NCI-H1436 (cell line): ENCODE data around the gene SAP30BP.

Experiments
- DNase-seq: peaks from one replicate; lab custom pipeline; 2025; lab: John Stamatoyannopoulos, UW

Gene SAP30BP

GRCh38 chr17:75719732-75720131 is 52.6 kb downstream of the SAP30BP start:
- no peak for DNase-seq

GRCh38 chr17:75720656-75721462 is 53.7 kb downstream of the SAP30BP start, which contains the start of gene ITGB4:
ITGB4 (plus strand) TSS chr17:75721459; CDS start chr17:75724704, 3,245 bp downstream.
- DNase-seq: peak; percentile 31

GRCh38 chr17:75721463-75722011 is 54.4 kb downstream of the SAP30BP start:
- DNase-seq: no peak

- DNase-seq: no peak
Measured at GRCh38 chr17:75722076-75722475, 54.9 kb downstream of the SAP30BP start.

- no peak for DNase-seq
Measured at GRCh38 chr17:75722542-75723095, 55.5 kb downstream of the SAP30BP start.

GRCh38 chr17:75723171-75723930 is 56.2 kb downstream of the SAP30BP start:
- no peak for DNase-seq

- DNase-seq: no peak
Measured at GRCh38 chr17:75724016-75725003, 57.2 kb downstream of the SAP30BP start.

GRCh38 chr17:75725504-75725903 is 58.4 kb downstream of the SAP30BP start:
- no peak for DNase-seq

GRCh38 chr17:75727391-75727790 is 60.3 kb downstream of the SAP30BP start:
- no peak for DNase-seq

GRCh38 chr17:75729351-75729750 is 62.2 kb downstream of the SAP30BP start:
- no peak for DNase-seq

GRCh38 chr17:75730065-75730464 is 62.9 kb downstream of the SAP30BP start:
- DNase-seq: no peak

- no peak for DNase-seq
Measured at GRCh38 chr17:75731086-75731715, 64.1 kb downstream of the SAP30BP start.

GRCh38 chr17:75731716-75732498 is 64.8 kb downstream of the SAP30BP start:
- no peak for DNase-seq

GRCh38 chr17:75733471-75733870 is 66.3 kb downstream of the SAP30BP start:
- DNase-seq: no peak

- no peak for DNase-seq
Measured at GRCh38 chr17:75734674-75735294, 67.6 kb downstream of the SAP30BP start.

- no peak for DNase-seq
Measured at GRCh38 chr17:75736173-75736835, 69.2 kb downstream of the SAP30BP start.

- DNase-seq: no peak
Measured at GRCh38 chr17:75737133-75737962, 70.2 kb downstream of the SAP30BP start.

GRCh38 chr17:75738218-75738802 is 71.2 kb downstream of the SAP30BP start:
- DNase-seq: no peak
